BE2C (cell line): ENCODE data around the gene BMP6.

Source experiments
- DNase-seq: peaks from one replicate; pipeline ENCODE4 v3.0.0-alpha.2; 2020
- H3K27me3 ChIP-seq: fragments of 250-450 bp; sonication (Bioruptor Pico); 2 replicates; pipeline ENCODE4 v1.5.1; 2020; ENCODE audit warnings: mild to moderate bottlenecking
- H3K36me3 ChIP-seq: fragments of 250-450 bp; sonication (Bioruptor Pico); 2 replicates; pipeline ENCODE4 v1.5.1; 2020; ENCODE audit warnings: mild to moderate bottlenecking
- H3K4me1 ChIP-seq: fragments of 250-450 bp; sonication (Bioruptor Pico); 2 replicates; pipeline ENCODE4 v1.5.1; 2020
- H3K4me3 ChIP-seq: 2 replicates; pipeline ENCODE4 v1.5.1; 2011; ENCODE audit warnings: low read depth, low read length
- H3K9me3 ChIP-seq: fragments of 250-450 bp; sonication (Bioruptor Pico); 2 replicates; pipeline ENCODE4 v1.5.1; 2020
- TF ChIP-seq, protein P1 (sequence below): IDR thresholded peaks from 2 replicates; pipeline ENCODE4 v1.5.1; 2012; ENCODE audit warnings: mild to moderate bottlenecking, low read depth, low read length

Gene BMP6

DNA sequence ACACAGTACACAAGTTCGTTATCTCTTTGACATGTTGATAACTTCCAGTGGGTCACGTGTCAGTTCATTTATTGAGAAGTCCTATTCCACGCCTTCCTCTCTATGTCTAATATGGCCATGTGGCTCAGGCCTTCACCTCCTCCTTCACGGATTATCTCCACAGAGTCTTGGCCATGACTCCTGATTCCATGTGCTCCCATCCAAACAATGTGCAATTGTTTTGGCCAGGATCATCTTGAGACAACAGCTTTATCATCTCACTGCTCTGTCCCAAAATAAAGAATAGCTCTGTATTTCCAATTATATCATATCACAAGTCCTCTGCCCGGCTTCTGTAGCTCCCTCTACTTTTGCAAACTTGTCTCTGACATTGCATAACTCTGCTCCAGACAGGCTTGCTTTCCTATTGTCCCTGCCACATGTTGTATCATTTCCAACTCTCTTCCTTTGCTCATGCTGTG lies 195.8 kb downstream of the BMP6 start:
- H3K9me3 ChIP-seq: no peaks in the 10 kb centered on the region
- no peaks in the 10 kb centered on the region for H3K4me1 ChIP-seq
- no peak overlapping the region for H3K4me3 ChIP-seq
- TF ChIP-seq, protein P1, sequence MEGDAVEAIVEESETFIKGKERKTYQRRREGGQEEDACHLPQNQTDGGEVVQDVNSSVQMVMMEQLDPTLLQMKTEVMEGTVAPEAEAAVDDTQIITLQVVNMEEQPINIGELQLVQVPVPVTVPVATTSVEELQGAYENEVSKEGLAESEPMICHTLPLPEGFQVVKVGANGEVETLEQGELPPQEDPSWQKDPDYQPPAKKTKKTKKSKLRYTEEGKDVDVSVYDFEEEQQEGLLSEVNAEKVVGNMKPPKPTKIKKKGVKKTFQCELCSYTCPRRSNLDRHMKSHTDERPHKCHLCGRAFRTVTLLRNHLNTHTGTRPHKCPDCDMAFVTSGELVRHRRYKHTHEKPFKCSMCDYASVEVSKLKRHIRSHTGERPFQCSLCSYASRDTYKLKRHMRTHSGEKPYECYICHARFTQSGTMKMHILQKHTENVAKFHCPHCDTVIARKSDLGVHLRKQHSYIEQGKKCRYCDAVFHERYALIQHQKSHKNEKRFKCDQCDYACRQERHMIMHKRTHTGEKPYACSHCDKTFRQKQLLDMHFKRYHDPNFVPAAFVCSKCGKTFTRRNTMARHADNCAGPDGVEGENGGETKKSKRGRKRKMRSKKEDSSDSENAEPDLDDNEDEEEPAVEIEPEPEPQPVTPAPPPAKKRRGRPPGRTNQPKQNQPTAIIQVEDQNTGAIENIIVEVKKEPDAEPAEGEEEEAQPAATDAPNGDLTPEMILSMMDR: no peak
- no peaks in the 10 kb centered on the region for H3K27me3 ChIP-seq
- DNase-seq: no peak
- no peaks in the 10 kb centered on the region for H3K36me3 ChIP-seq

DNA sequence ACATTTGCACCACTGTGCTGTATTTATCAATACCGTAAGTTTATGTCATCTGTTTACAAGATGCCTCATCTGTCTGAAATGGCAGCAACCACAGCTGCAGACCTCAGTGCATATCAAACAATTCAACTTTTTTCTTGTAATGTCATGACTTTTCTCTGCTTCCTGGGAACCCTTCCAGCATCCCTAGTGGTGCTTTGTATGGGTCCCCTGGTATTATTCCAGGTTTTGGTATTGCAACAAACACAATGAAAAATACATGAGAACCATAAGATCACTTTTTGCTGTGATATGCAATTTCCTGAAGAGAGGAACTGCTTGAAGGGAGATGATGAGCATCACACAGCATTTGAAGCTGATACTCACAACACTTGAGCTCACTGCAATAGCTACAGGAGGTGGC lies 196.7 kb downstream of the BMP6 start:
- no peak overlapping the region for H3K4me3 ChIP-seq
- TF ChIP-seq, protein P1: no peak
- no peak for DNase-seq
- no peaks in the 10 kb centered on the region for H3K36me3 ChIP-seq
- H3K4me1 ChIP-seq: no peaks in the 10 kb centered on the region
- no peaks in the 10 kb centered on the region for H3K27me3 ChIP-seq
- no peaks in the 10 kb centered on the region for H3K9me3 ChIP-seq

DNA sequence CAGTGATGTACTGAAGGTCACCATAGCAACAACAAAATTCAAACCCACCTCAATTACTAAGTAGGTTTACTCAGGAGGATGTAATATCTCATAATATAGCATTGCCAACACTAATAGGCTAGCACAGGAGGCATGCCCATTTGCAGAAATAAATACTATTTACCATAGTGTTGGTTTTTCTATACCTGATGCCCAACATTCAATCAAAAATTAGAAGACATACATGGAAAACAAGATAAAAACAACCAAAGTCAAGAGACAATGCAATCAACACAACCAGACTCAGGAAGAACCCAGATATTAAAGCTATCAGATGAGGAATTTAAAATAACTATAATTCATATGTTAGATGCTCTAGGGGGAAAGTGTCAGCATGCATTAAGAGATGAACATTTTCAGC lies 199.0 kb downstream of the BMP6 start:
- Histone ChIP-seq H3K4me3 (no peak overlapping the region), H3K9me3 (no peaks in the 10 kb centered on the region), H3K27me3 (no peaks in the 10 kb centered on the region), H3K36me3 (no peaks in the 10 kb centered on the region), H3K4me1 (no peaks in the 10 kb centered on the region)
- TF ChIP-seq, protein P1: no peak
- no peak for DNase-seq
